ENCODE measurements around the gene PPIE. TPM values are rescaled to one million over a fixed set of nuclear protein-coding genes. Genes with fewer than 3 reads are reported as not detected.

The PPIE gene
- total and polyA plus RNA-seq, 5 donors, result 30.8 to 37.6 (median 34.3) TPM

DNA sequence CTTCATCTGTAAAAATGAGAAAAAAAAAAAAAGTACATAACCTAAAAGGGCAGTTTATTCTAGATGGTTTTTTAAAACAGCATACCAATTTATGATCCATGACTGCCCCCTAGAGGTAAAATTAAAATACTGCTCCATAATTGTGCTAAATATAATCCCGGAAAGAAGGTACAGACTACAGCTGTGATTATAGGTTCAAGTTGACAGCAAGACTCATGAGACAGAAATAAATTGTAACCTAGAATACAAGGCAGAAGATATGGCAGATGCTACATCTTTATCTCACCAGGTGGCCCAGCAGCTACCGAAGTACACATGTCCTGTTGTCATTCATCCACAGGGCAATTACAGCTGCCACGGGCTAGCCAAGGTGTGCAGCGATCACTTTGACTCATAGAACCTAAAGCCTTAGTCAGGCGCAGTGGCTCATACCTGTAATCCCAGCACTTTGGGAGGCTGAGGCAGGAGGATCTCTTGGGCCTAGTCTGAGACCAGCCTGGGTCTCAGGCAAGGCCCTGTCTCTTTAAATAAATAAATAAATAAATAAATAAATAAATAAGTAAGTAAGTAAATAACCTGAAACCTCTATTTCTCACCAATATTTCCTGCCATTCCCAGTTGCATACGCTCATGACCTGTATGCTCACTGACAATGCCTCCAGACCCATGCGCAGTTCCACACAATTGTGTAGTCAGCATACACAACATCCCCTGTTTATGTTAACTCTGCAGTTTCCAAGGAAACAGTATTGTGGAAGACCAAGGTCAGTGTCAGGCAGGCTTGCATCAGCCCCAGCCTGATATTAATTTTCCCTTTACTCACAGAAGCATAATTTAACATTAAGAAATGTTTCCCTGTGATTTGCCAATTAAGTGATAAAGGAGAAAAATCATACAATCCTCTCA, 18.3 kb upstream of the PPIE start:
- H3K4me1 ChIP-seq (ENCODE audit: control insufficient read depth, insufficient read depth, low read length), result no peaks in the 10 kb centered on the region
- no peaks in the 10 kb centered on the region for H3K27me3 ChIP-seq (ENCODE audit: control insufficient read depth, insufficient read depth)
- no peak overlapping the region for H3K27ac ChIP-seq (ENCODE audit: low read length)
- no peak overlapping the region for H3K4me3 ChIP-seq (ENCODE audit: low read length)
- ATAC-seq (peak; percentile 51 to 58), DNase-seq (no peak)
- 41% methylated on average over 7 of the region's 7 CpGs for WGBS
- intact Hi-C loops (cut with DNase I), result loop anchor here in 2 of 4 donors (5.0 kb wide), 1 partner anchor 113 kb away; no protein-coding TSS in a partner anchor
- no peaks in the 10 kb centered on the region for H3K9me3 ChIP-seq (ENCODE audit: control insufficient read depth, low read length)

DNA sequence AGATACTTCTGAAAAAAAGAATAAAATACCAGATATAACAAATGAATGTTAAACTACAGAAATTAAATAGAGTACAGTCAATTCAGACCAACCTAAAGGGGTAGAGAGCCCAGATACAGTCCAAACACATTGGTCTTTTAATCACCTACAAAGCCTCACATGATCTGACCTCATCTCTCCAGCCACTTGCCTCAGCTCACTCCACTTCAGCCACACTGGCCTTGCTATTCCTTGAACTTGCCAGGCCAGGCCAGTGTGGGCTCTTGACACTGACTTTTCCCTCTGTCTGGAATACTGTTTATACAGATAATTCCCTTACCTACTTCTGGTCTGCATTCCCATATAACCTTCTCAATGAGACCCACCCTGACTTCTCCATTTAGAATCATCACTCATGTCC, 17.0 kb upstream of the PPIE start:
- no peak overlapping the region for H3K4me3 ChIP-seq (ENCODE audit: low read length)
- no peaks in the 10 kb centered on the region for H3K27me3 ChIP-seq (ENCODE audit: control insufficient read depth, insufficient read depth)
- ATAC-seq (no peak), DNase-seq (no peak)
- H3K27ac ChIP-seq (ENCODE audit: low read length), result no peak overlapping the region
- H3K9me3 ChIP-seq (ENCODE audit: control insufficient read depth, low read length), result no peaks in the 10 kb centered on the region
- intact Hi-C loops (cut with DNase I), result loop anchor here in 2 of 4 donors (5.0 kb wide), 1 partner anchor 114 kb away; no protein-coding TSS in a partner anchor
- no peaks in the 10 kb centered on the region for H3K4me1 ChIP-seq (ENCODE audit: control insufficient read depth, insufficient read depth, low read length)

DNA sequence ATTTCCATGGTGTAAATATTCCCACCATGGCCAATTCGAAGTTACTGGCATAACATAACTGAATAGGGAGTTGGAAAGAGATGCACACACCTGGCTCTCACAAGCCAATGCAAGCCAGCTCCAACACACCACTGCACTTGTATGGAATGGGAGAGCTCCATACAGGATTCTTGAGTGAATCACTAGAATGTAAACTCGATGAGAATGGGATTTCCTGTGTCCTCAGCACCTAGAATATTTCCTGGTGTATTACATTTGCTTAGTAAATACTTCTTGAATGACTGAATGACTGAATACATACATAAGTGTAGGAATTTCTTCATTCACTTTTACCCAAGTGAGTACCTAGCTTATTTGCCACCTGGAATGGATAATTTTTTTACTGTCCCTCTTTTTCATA, 16.2 kb upstream of the PPIE start:
- WGBS, result 15% methylated on average over 2 of the region's 2 CpGs
- Histone ChIP-seq H3K4me1 (ENCODE audit: control insufficient read depth, insufficient read depth, low read length) (no peaks in the 10 kb centered on the region), H3K27me3 (ENCODE audit: control insufficient read depth, insufficient read depth) (no peaks in the 10 kb centered on the region), H3K4me3 (ENCODE audit: low read length) (no peak overlapping the region), H3K9me3 (ENCODE audit: control insufficient read depth, low read length) (no peaks in the 10 kb centered on the region), H3K27ac (ENCODE audit: low read length) (no peak overlapping the region)
- intact Hi-C loops (cut with DNase I), result loop anchor here in 2 of 4 donors (5.0 kb wide), 1 partner anchor 115 kb away; no protein-coding TSS in a partner anchor
- no peak for DNase-seq
- no peak for ATAC-seq

DNA sequence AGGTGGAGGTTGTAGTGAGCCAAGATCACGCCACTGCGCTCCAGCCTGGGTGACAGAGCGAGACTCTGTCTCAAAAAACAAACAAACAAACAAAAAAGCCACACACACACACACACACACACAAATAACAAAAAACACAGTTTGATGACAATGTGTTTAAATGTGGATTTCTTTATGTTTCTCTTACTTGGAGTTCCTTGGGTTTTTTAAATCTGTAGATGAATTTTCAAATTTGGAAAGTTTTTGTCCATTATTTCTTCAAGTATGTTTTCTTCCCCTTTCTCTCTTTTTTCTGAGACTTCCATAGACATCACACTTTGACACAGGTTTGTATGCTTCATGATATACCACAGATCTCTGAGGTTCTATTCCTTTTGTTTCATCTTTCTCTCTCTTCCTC, 12.1 kb upstream of the PPIE start:
- H3K9me3 ChIP-seq (ENCODE audit: control insufficient read depth, low read length), result no peaks in the 10 kb centered on the region
- WGBS, result 85% methylated on average over 3 of the region's 3 CpGs
- H3K27me3 ChIP-seq (ENCODE audit: control insufficient read depth, insufficient read depth), result no peaks in the 10 kb centered on the region
- H3K4me1 ChIP-seq (ENCODE audit: control insufficient read depth, insufficient read depth, low read length), result no peaks in the 10 kb centered on the region
- ATAC-seq, result no peak
- no peak overlapping the region for H3K27ac ChIP-seq (ENCODE audit: low read length)
- intact Hi-C loops (cut with DNase I), result no loop called here
- no peak overlapping the region for H3K4me3 ChIP-seq (ENCODE audit: low read length)
- no peak for DNase-seq

DNA sequence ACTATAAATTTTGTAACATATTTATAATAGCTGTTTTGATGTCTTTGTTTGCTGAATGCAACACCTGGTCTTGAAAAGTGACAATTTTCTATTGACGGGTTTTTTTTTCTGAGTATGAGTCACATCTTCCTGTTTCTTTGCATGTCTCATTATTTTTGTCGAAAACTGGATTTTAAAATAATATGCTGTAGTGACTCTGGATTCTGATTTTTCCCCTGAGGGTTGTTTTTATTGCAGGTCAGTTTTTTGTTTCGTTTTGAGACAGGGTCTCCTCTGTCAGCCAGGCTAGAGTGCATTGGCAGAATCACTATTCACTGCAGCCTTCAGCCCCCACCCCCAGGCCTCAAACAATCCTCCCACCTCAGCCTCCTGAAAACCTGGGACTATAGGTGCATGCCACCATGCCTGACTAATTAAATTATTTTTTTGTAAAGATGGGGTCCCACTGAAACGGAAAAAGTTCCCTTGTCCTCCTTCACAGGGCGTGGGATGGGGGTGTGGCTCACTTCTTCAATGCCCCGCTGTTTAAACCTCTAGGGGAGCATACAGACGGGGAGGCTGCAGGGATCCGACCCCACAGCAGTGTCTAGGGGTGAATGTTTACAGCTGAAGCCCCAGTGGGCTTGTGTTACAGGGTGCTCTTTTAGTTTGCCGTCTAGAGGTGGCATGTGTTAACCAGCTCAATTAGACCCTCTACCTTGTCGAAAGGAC, 11.3 kb upstream of the PPIE start:
- Histone ChIP-seq H3K27me3 (ENCODE audit: control insufficient read depth, insufficient read depth) (no peaks in the 10 kb centered on the region), H3K9me3 (ENCODE audit: control insufficient read depth, low read length) (no peaks in the 10 kb centered on the region), H3K27ac (ENCODE audit: low read length) (no peak overlapping the region), H3K4me3 (ENCODE audit: low read length) (no peak overlapping the region), H3K4me1 (ENCODE audit: control insufficient read depth, insufficient read depth, low read length) (no peaks in the 10 kb centered on the region)
- 42% methylated on average over 10 of the region's 10 CpGs for WGBS
- DNase-seq (no peak), ATAC-seq (no peak)
- intact Hi-C loops (cut with DNase I), result no loop called here

DNA sequence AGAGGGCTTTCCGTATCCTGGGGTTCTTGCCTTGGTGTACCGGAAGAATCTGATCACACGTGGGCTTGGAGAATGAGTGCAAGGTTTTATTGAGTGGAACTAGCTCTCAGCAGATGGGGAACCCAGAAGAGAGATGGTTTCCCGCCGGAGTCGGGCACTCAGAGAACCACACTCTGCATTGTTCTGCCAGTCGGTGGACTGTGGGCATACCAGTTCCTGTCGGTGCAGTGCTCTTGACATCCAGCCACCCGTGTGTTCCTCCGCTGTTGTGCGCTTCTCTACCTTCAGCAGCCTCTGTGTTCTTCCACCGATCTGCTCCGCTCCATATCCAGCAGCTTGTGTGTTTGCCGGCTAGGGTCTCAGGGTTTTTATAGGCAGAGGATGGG, 10.8 kb upstream of the PPIE start:
- intact Hi-C loops (cut with DNase I), result no loop called here
- ATAC-seq (no peak), DNase-seq (no peak)
- H3K9me3 ChIP-seq (ENCODE audit: control insufficient read depth, low read length), result no peaks in the 10 kb centered on the region
- H3K4me3 ChIP-seq (ENCODE audit: low read length), result no peak overlapping the region
- H3K27me3 ChIP-seq (ENCODE audit: control insufficient read depth, insufficient read depth), result no peaks in the 10 kb centered on the region
- 59% methylated on average over 14 of the region's 14 CpGs for WGBS
- H3K4me1 ChIP-seq (ENCODE audit: control insufficient read depth, insufficient read depth, low read length), result no peaks in the 10 kb centered on the region
- no peak overlapping the region for H3K27ac ChIP-seq (ENCODE audit: low read length)

DNA sequence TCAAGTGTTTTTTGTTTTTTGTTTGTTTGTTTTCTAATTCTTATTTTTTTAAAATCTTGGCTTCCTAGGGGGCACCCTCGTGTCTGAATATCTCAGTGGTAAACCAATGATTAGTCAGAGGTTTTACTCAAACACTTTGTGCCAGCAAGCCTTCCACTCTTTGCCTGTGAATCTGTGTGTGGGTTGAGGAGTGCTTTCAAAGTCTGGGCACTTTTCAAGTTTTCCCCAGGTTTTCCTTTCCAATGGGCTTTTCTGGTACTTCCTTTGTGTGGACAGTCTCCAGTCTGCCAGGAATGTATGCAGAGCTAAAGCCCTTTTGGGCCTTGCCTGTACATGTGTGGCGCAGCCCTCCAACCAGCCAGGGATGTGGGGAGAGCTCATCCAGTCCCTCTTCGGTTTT, 9.7 kb upstream of the PPIE start:
- H3K9me3 ChIP-seq (ENCODE audit: control insufficient read depth, low read length), result no peaks in the 10 kb centered on the region
- ATAC-seq (no peak), DNase-seq (no peak)
- no peak overlapping the region for H3K4me3 ChIP-seq (ENCODE audit: low read length)
- H3K27ac ChIP-seq (ENCODE audit: low read length), result no peak overlapping the region
- WGBS, result 59% methylated on average over 3 of the region's 3 CpGs
- no peaks in the 10 kb centered on the region for H3K27me3 ChIP-seq (ENCODE audit: control insufficient read depth, insufficient read depth)
- no peaks in the 10 kb centered on the region for H3K4me1 ChIP-seq (ENCODE audit: control insufficient read depth, insufficient read depth, low read length)
- intact Hi-C loops (cut with DNase I), result no loop called here

DNA sequence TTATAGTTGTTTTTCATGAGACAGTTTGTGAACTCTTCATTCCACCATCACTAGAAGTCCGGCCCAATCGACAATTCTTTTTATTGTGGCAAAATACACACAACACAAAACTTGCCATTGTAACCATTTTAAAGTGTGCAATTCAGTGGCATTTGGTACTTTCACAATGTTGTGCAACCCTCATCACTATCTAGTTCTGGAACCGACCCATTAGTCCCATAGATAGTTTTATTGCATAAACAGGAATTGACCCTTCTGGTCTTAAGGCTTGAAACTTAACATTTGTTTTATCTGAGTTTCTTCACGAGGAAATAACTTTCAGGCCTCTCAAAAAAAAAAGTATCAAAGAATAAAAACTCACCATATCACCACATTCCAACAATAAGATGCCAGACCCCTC, 8.8 kb upstream of the PPIE start:
- WGBS, result 34% methylated on average over 4 of the region's 4 CpGs
- no peaks in the 10 kb centered on the region for H3K27me3 ChIP-seq (ENCODE audit: control insufficient read depth, insufficient read depth)
- DNase-seq (no peak), ATAC-seq (no peak)
- no peak overlapping the region for H3K4me3 ChIP-seq (ENCODE audit: low read length)
- H3K9me3 ChIP-seq (ENCODE audit: control insufficient read depth, low read length), result no peaks in the 10 kb centered on the region
- intact Hi-C loops (cut with DNase I), result no loop called here
- H3K27ac ChIP-seq (ENCODE audit: low read length), result no peak overlapping the region
- H3K4me1 ChIP-seq (ENCODE audit: control insufficient read depth, insufficient read depth, low read length), result no peaks in the 10 kb centered on the region

DNA sequence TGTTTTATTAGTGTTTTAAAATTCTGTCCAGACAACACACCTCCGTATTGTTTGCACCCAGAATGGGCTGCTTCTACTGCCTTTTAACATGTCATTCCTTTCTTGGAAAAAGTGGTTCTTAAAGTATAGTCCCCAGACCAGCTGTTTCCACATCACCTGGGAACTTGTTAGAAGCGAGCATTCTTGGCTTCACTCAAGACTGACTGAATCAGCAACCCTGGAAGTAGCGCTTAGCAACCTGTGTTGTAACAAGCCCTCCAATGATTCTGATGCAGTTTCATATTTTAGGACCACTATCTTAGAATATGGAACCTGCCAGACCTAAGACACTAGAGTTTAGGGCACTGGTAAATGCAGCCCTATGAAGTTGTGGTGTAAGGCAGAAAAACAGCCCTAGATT, 6.0 kb upstream of the PPIE start:
- DNase-seq (no peak), ATAC-seq (no peak)
- intact Hi-C loops (cut with DNase I), result no loop called here
- Histone ChIP-seq H3K27ac (ENCODE audit: low read length) (no peak overlapping the region), H3K4me1 (ENCODE audit: control insufficient read depth, insufficient read depth, low read length) (no peaks in the 10 kb centered on the region), H3K9me3 (ENCODE audit: control insufficient read depth, low read length) (no peaks in the 10 kb centered on the region), H3K4me3 (ENCODE audit: low read length) (no peak overlapping the region), H3K27me3 (ENCODE audit: control insufficient read depth, insufficient read depth) (no peaks in the 10 kb centered on the region)
- WGBS, result 60% methylated on average over 3 of the region's 3 CpGs

DNA sequence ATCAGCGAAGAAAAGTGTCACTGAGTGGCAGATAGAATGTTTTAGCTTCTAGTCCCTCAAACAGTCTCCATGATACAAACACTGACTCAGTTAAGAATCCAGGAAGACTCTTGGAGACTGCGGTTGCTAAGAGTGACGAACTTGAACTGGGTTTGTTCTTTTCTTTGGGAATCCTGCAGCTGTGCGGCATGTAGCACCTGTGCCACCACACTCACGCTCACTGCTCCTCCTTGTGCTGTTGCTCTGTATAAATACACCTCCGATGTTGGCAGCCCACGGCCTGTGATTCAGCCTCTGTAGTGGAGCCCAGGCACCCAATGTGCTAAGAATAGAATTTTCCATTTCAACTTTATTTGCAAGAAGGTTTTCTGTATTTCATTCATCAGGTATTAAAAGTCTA, 5.5 kb upstream of the PPIE start:
- WGBS, result 49% methylated on average over 7 of the region's 7 CpGs
- no peak overlapping the region for H3K4me3 ChIP-seq (ENCODE audit: low read length)
- H3K27me3 ChIP-seq (ENCODE audit: control insufficient read depth, insufficient read depth), result no peaks in the 10 kb centered on the region
- ATAC-seq (peak in 1 of 2 donors; percentile 63), DNase-seq (no peak)
- H3K9me3 ChIP-seq (ENCODE audit: control insufficient read depth, low read length), result no peaks in the 10 kb centered on the region
- H3K4me1 ChIP-seq (ENCODE audit: control insufficient read depth, insufficient read depth, low read length), result no peaks in the 10 kb centered on the region
- H3K27ac ChIP-seq (ENCODE audit: low read length), result no peak overlapping the region
- intact Hi-C loops (cut with DNase I), result no loop called here

DNA sequence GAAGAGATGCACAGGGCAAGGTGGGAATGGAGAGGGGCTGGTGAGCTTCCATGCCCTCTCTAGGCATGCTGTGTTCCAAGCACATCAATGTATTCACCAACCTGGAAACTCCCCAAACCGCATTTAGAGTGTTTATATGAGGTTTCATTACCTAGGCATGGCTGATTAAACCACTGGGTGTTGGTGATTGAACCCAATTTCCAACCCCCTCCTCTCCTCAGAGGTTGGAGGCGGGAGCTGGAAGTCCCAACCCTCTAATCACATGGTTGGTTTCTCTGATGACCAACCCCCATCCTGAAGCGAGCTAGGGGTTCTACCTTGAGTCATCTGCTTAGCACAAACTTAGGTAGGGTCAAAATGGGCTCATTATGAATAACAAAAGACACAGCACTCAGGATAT, 3.0 kb upstream of the PPIE start:
- H3K4me3 ChIP-seq (ENCODE audit: low read length), result no peak overlapping the region
- peaks cover 2% of the 10 kb centered on the region for H3K4me1 ChIP-seq (ENCODE audit: control insufficient read depth, insufficient read depth, low read length)
- H3K9me3 ChIP-seq (ENCODE audit: control insufficient read depth, low read length), result no peaks in the 10 kb centered on the region
- intact Hi-C loops (cut with DNase I), result no loop called here
- WGBS, result 65% methylated on average over 3 of the region's 3 CpGs
- DNase-seq (no peak), ATAC-seq (no peak)
- no peaks in the 10 kb centered on the region for H3K27me3 ChIP-seq (ENCODE audit: control insufficient read depth, insufficient read depth)
- H3K27ac ChIP-seq (ENCODE audit: low read length), result no peak overlapping the region
